ENCODE results near the gene SPRR3. TPM values are rescaled to one million over a fixed set of nuclear protein-coding genes. Genes with fewer than 3 reads are reported as not detected.

Gene SPRR3
- total and polyA plus RNA-seq, 2 experiments from 2014 or later = not detected

- TF ChIP-seq, protein P1, sequence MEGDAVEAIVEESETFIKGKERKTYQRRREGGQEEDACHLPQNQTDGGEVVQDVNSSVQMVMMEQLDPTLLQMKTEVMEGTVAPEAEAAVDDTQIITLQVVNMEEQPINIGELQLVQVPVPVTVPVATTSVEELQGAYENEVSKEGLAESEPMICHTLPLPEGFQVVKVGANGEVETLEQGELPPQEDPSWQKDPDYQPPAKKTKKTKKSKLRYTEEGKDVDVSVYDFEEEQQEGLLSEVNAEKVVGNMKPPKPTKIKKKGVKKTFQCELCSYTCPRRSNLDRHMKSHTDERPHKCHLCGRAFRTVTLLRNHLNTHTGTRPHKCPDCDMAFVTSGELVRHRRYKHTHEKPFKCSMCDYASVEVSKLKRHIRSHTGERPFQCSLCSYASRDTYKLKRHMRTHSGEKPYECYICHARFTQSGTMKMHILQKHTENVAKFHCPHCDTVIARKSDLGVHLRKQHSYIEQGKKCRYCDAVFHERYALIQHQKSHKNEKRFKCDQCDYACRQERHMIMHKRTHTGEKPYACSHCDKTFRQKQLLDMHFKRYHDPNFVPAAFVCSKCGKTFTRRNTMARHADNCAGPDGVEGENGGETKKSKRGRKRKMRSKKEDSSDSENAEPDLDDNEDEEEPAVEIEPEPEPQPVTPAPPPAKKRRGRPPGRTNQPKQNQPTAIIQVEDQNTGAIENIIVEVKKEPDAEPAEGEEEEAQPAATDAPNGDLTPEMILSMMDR (conservative IDR thresholded peaks at IDR 0.05; ENCODE audit: low read depth in 2 of 2) = no peak
Measured at GRCh38 chr1:152977614-152978013, 23.9 kb upstream of the SPRR3 start (continued).

- Histone ChIP-seq H3K79me2 (replicated peaks; ENCODE audit: insufficient read depth) (no peaks in the 10 kb centered on the region), H3F3A (replicated peaks; ENCODE audit: low read depth) (no peaks in the 10 kb centered on the region), H3K27me3 (ENCODE audit: insufficient read depth) (no peaks in the 10 kb centered on the region), H3K27ac (ENCODE audit: low read depth) (no peak overlapping the region), H3K9me2 (ENCODE audit: insufficient read depth) (peaks cover 4% of the 10 kb centered on the region; the same call in 1 of the 2 replicates), H4K20me1 (replicated peaks; ENCODE audit: insufficient read depth) (no peaks in the 10 kb centered on the region), H3K4me1 (ENCODE audit: insufficient read depth) (no peaks in the 10 kb centered on the region), H2AFZ (no peak overlapping the region), H3K36me3 (ENCODE audit: insufficient read depth) (no peaks in the 10 kb centered on the region), H3K4me3 (no peak overlapping the region), H3K4me2 (no peak overlapping the region)
- DNase-seq (ENCODE audit: low spot score) (no peak), ATAC-seq (no peak)
- peaks cover 4% of the 10 kb centered on the region; the same call in 2 of the 3 replicates for H3K4me1 Mint-ChIP-seq
- no peaks in the 10 kb centered on the region for H3K36me3 Mint-ChIP-seq (ENCODE audit: low read depth)
- no peaks in the 10 kb centered on the region for H3K9me3 Mint-ChIP-seq
- peaks cover 16% of the 10 kb centered on the region for H3K27me3 Mint-ChIP-seq (ENCODE audit: insufficient read depth, low read depth, poor library complexity)
- H3K4me3 Mint-ChIP-seq = no peak overlapping the region
- no peak overlapping the region for H3K27ac Mint-ChIP-seq
- TF ChIP-seq EZH2phosphoT487 (IDR thresholded peaks at IDR 0.05; ENCODE audit: unreplicated experiment) = no peak
- no peak for TF ChIP-seq ZNF114 (CRISPR knock-in tag; IDR thresholded peaks at IDR 0.05)
- TF ChIP-seq EZH2 (IDR thresholded peaks at IDR 0.05; ENCODE audit: low read depth, unreplicated experiment) = no peak
- TF ChIP-seq, protein P2, sequence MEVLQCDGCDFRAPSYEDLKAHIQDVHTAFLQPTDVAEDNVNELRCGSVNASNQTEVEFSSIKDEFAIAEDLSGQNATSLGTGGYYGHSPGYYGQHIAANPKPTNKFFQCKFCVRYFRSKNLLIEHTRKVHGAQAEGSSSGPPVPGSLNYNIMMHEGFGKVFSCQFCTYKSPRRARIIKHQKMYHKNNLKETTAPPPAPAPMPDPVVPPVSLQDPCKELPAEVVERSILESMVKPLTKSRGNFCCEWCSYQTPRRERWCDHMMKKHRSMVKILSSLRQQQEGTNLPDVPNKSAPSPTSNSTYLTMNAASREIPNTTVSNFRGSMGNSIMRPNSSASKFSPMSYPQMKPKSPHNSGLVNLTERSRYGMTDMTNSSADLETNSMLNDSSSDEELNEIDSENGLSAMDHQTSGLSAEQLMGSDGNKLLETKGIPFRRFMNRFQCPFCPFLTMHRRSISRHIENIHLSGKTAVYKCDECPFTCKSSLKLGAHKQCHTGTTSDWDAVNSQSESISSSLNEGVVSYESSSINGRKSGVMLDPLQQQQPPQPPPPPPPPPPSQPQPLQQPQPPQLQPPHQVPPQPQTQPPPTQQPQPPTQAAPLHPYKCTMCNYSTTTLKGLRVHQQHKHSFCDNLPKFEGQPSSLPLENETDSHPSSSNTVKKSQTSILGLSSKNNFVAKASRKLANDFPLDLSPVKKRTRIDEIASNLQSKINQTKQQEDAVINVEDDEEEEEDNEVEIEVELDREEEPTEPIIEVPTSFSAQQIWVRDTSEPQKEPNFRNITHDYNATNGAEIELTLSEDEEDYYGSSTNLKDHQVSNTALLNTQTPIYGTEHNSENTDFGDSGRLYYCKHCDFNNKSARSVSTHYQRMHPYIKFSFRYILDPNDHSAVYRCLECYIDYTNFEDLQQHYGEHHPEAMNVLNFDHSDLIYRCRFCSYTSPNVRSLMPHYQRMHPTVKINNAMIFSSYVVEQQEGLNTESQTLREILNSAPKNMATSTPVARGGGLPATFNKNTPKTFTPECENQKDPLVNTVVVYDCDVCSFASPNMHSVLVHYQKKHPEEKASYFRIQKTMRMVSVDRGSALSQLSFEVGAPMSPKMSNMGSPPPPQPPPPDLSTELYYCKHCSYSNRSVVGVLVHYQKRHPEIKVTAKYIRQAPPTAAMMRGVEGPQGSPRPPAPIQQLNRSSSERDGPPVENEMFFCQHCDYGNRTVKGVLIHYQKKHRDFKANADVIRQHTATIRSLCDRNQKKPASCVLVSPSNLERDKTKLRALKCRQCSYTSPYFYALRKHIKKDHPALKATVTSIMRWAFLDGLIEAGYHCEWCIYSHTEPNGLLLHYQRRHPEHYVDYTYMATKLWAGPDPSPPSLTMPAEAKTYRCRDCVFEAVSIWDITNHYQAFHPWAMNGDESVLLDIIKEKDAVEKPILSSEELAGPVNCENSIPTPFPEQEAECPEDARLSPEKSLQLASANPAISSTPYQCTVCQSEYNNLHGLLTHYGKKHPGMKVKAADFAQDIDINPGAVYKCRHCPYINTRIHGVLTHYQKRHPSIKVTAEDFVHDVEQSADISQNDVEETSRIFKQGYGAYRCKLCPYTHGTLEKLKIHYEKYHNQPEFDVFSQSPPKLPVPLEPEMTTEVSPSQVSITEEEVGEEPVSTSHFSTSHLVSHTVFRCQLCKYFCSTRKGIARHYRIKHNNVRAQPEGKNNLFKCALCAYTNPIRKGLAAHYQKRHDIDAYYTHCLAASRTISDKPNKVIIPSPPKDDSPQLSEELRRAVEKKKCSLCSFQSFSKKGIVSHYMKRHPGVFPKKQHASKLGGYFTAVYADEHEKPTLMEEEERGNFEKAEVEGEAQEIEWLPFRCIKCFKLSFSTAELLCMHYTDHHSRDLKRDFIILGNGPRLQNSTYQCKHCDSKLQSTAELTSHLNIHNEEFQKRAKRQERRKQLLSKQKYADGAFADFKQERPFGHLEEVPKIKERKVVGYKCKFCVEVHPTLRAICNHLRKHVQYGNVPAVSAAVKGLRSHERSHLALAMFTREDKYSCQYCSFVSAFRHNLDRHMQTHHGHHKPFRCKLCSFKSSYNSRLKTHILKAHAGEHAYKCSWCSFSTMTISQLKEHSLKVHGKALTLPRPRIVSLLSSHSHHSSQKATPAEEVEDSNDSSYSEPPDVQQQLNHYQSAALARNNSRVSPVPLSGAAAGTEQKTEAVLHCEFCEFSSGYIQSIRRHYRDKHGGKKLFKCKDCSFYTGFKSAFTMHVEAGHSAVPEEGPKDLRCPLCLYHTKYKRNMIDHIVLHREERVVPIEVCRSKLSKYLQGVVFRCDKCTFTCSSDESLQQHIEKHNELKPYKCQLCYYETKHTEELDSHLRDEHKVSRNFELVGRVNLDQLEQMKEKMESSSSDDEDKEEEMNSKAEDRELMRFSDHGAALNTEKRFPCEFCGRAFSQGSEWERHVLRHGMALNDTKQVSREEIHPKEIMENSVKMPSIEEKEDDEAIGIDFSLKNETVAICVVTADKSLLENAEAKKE (CRISPR knock-in tag; IDR thresholded peaks at IDR 0.05) = no peak
- TF ChIP-seq STAT1 (IDR thresholded peaks at IDR 0.05; ENCODE audit: unreplicated experiment) = no peak
- TF ChIP-seq, protein P3, sequence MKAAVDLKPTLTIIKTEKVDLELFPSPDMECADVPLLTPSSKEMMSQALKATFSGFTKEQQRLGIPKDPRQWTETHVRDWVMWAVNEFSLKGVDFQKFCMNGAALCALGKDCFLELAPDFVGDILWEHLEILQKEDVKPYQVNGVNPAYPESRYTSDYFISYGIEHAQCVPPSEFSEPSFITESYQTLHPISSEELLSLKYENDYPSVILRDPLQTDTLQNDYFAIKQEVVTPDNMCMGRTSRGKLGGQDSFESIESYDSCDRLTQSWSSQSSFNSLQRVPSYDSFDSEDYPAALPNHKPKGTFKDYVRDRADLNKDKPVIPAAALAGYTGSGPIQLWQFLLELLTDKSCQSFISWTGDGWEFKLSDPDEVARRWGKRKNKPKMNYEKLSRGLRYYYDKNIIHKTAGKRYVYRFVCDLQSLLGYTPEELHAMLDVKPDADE (IDR thresholded peaks at IDR 0.05) = no peak
- TF ChIP-seq CREB1 (CRISPR knock-in tag; IDR thresholded peaks at IDR 0.05; ENCODE audit: low read depth) = no peak
- no peak for TF ChIP-seq JUNB (IDR thresholded peaks at IDR 0.05; ENCODE audit: unreplicated experiment)
- TF ChIP-seq, protein P1 (conservative IDR thresholded peaks at IDR 0.05; ENCODE audit: low read depth in 2 of 2) = no peak
- no peak for TF ChIP-seq POLR2AphosphoS5 (IDR thresholded peaks at IDR 0.05; ENCODE audit: low read depth)
Measured at GRCh38 chr1:152980676-152981075, 20.9 kb upstream of the SPRR3 start.
